ENCODE measurements around the gene TEAD4.

GRCh38 chr12:3075315-3075714 lies 116.1 kb downstream of the TEAD4 start:
- TF ChIP-seq CTCF (IDR thresholded peaks at IDR 0.05) (no peak), POLR2A (IDR thresholded peaks at IDR 0.05) (no peak)
